Esophagus (tissue), 2 donors: ENCODE measurements around the gene FOXP2. TPM values are rescaled to one million over a fixed set of nuclear protein-coding genes. Genes with fewer than 3 reads are reported as not detected.
A peak's percentile ranks its signal among the peaks of the same experiment; 100 is the strongest.

Source experiments
- H3K27ac ChIP-seq, 2 donors: one replicate each; pipeline ENCODE4 v1.5.1; 2013; ENCODE audit warnings: low read depth in 2 of 2, mild to moderate bottlenecking in 2 of 2, inconsistent platforms in 1 of 2, low read length in 1 of 2, moderate library complexity in 1 of 2
- H3K27me3 ChIP-seq, 2 donors: one replicate each; pipeline ENCODE4 v1.6.1; 2013; ENCODE audit warnings: low read length in 2 of 2, control low read depth in 1 of 2, mild to moderate bottlenecking in 1 of 2; ENCODE audit not compliant: insufficient read depth in 2 of 2, control insufficient read depth in 1 of 2
- H3K36me3 ChIP-seq, 2 donors: one replicate each; pipeline ENCODE4 v1.6.1; 2013; ENCODE audit warnings: low read length in 1 of 2; ENCODE audit not compliant: control insufficient read depth in 2 of 2, insufficient read depth in 2 of 2
- H3K4me1 ChIP-seq, 2 donors: one replicate each; pipeline ENCODE4 v1.6.1; 2013; ENCODE audit warnings: low read length in 1 of 2; ENCODE audit not compliant: control insufficient read depth in 2 of 2, insufficient read depth in 2 of 2
- H3K4me3 ChIP-seq, 2 donors: one replicate each; pipeline ENCODE4 v1.5.1; 2013; ENCODE audit warnings: low read length in 2 of 2, mild to moderate bottlenecking in 2 of 2, low read depth in 1 of 2, moderate library complexity in 1 of 2
- H3K9me3 ChIP-seq, 2 donors: one replicate each; pipeline ENCODE4 v1.6.1; 2013; ENCODE audit warnings: mild to moderate bottlenecking in 2 of 2, low read depth in 1 of 2, low read length in 1 of 2, moderate library complexity in 1 of 2; ENCODE audit not compliant: control insufficient read depth in 2 of 2, insufficient read depth in 1 of 2
- WGBS, 2 donors: extraction: QIAGEN DNeasy Blood & Tissue Kit; methylation state at CpG; one replicate each; pipeline ENCODE4 v1.1.7; 2013; 5-methylcytosine and 5-hydroxymethylcytosine counted together
- polyA plus RNA-seq, 2 donors: library from polyadenylated mRNA; stranded (reverse); fragments of 200-250 nt; gene quantifications; one replicate each; pipeline ENCODE4 v1.2.3, GENCODE V29; 2013
- donor health status: healthy with polysubstance abuse.
- donor health status: Bipolar disorder and iron deficiency.

FOXP2 gene
- polyA plus RNA-seq, 2 donors = 2.1 to 2.5 TPM

GRCh38 chr7:114402876-114403635 is 11.6 kb upstream of the FOXP2 start:
- Histone ChIP-seq H3K27ac (no peak overlapping the region), H3K4me3 (no peak overlapping the region), H3K9me3 (no peaks in the 10 kb centered on the region), H3K27me3 (no peaks in the 10 kb centered on the region), H3K36me3 (no peaks in the 10 kb centered on the region), H3K4me1 (no peaks in the 10 kb centered on the region)
- 61 to 65% methylated on average over 2 of the region's 2 CpGs for WGBS, 2 donors

- Histone ChIP-seq H3K27me3 (no peaks in the 10 kb centered on the region), H3K4me1 (no peaks in the 10 kb centered on the region), H3K36me3 (no peaks in the 10 kb centered on the region), H3K9me3 (no peaks in the 10 kb centered on the region), H3K27ac (no peak overlapping the region), H3K4me3 (no peak overlapping the region)
- 31 to 38% methylated on average over 2 of the region's 2 CpGs for WGBS, 2 donors
These were observed 9.2 kb upstream of the FOXP2 start for GRCh38 chr7:114405427-114405826.

- Histone ChIP-seq H3K4me1 (no peaks in the 10 kb centered on the region), H3K4me3 (no peak overlapping the region), H3K36me3 (no peaks in the 10 kb centered on the region), H3K9me3 (no peaks in the 10 kb centered on the region), H3K27me3 (no peaks in the 10 kb centered on the region), H3K27ac (no peak overlapping the region)
- 91 to 96% methylated on average over 1 of the region's 1 CpG for WGBS, 2 donors
These were observed 4.9 kb upstream of the FOXP2 start for GRCh38 chr7:114409750-114410149.

- H3K4me1 ChIP-seq = no peaks in the 10 kb centered on the region
- 57 to 63% methylated on average over 4 of the region's 4 CpGs for WGBS, 2 donors
- no peaks in the 10 kb centered on the region for H3K36me3 ChIP-seq
- peak overlapping the region in 1 of 2 donors; percentile 18 for H3K4me3 ChIP-seq
- no peaks in the 10 kb centered on the region for H3K9me3 ChIP-seq
- H3K27me3 ChIP-seq = no peaks in the 10 kb centered on the region
- H3K27ac ChIP-seq = peak overlapping the region in 1 of 2 donors; percentile 42
These were observed 2.1 kb upstream of the FOXP2 start for GRCh38 chr7:114412548-114412947.

GRCh38 chr7:114413761-114414155 is 857 bp upstream of the FOXP2 start:
- H3K4me1 ChIP-seq = no peaks in the 10 kb centered on the region
- no peaks in the 10 kb centered on the region for H3K27me3 ChIP-seq
- no peaks in the 10 kb centered on the region for H3K36me3 ChIP-seq
- H3K4me3 ChIP-seq = peak overlapping the region in 1 of 2 donors; percentile 55
- H3K27ac ChIP-seq = peak overlapping the region; percentile 79 to 84
- WGBS, 2 donors = 22 to 30% methylated on average over 4 of the region's 4 CpGs
- H3K9me3 ChIP-seq = no peaks in the 10 kb centered on the region

GRCh38 chr7:114415064-114415989 is 712 bp downstream of the FOXP2 start:
- no peaks in the 10 kb centered on the region for H3K4me1 ChIP-seq
- peak overlapping the region; percentile 40 to 55 for H3K4me3 ChIP-seq
- WGBS, 2 donors = 16 to 18% methylated on average over 14 of the region's 14 CpGs
- H3K9me3 ChIP-seq = no peaks in the 10 kb centered on the region
- no peaks in the 10 kb centered on the region for H3K36me3 ChIP-seq
- H3K27me3 ChIP-seq = no peaks in the 10 kb centered on the region
- peak overlapping the region; percentile 84 to 86 for H3K27ac ChIP-seq

GRCh38 chr7:114416129-114416990 is 1.7 kb downstream of the FOXP2 start:
- Histone ChIP-seq H3K4me3 (peak overlapping the region in 1 of 2 donors; percentile 55), H3K27ac (peak overlapping the region; percentile 20 to 31), H3K4me1 (no peaks in the 10 kb centered on the region), H3K36me3 (no peaks in the 10 kb centered on the region), H3K9me3 (no peaks in the 10 kb centered on the region), H3K27me3 (no peaks in the 10 kb centered on the region)
- whole genome bisulfite sequencing, 2 donors = 26% methylated on average over 10 of the region's 10 CpGs

- no peaks in the 10 kb centered on the region for H3K9me3 ChIP-seq
- H3K4me3 ChIP-seq = peak overlapping the region in 1 of 2 donors; percentile 50
- H3K4me1 ChIP-seq = no peaks in the 10 kb centered on the region
- no peaks in the 10 kb centered on the region for H3K36me3 ChIP-seq
- H3K27me3 ChIP-seq = no peaks in the 10 kb centered on the region
- H3K27ac ChIP-seq = no peak overlapping the region
- 34 to 40% methylated on average over 1 of the region's 1 CpG for whole genome bisulfite sequencing, 2 donors
These were observed 2.7 kb downstream of the FOXP2 start for GRCh38 chr7:114417290-114417689.

GRCh38 chr7:114418117-114418516 is 3.5 kb downstream of the FOXP2 start:
- H3K4me3 ChIP-seq = peak overlapping the region in 1 of 2 donors; percentile 50
- no peaks in the 10 kb centered on the region for H3K9me3 ChIP-seq
- H3K4me1 ChIP-seq = no peaks in the 10 kb centered on the region
- H3K27ac ChIP-seq = no peak overlapping the region
- H3K36me3 ChIP-seq = no peaks in the 10 kb centered on the region
- H3K27me3 ChIP-seq = no peaks in the 10 kb centered on the region
- WGBS, 2 donors = 35 to 51% methylated on average over 4 of the region's 4 CpGs
